HCT116 (cell line): Measurements from ENCODE around the gene KCNRG. TPM values are rescaled to one million over a fixed set of nuclear protein-coding genes. Genes with fewer than 3 reads are reported as not detected.
A peak's percentile ranks its signal among the peaks of the same experiment; 100 is the strongest.

Experiments used
- ATAC-seq: fragments of 200-7000 bp; cut with Tn5 transposase; 2 replicates; pipeline ENCODE4 v1.9.1; 2020; ENCODE audit warnings: mild to moderate bottlenecking, moderate library complexity
- BruUV-seq: library from RNA; stranded (reverse); fragments of 400-500 nt; replicated peaks from 2 replicates; lab custom pipeline; 2021; lab: Mats Ljungman, UMichigan
- CTCF ChIA-PET: fragments of 300-600 bp; sonication (Branson Sonifier 250); formaldehyde crosslinking; loops from one replicate; lab custom pipeline; 2021; ENCODE audit warnings: antibody characterized with exemption; lab: Charles Lee
- POLR2A ChIA-PET: fragments of 300-600, 350-600 bp; sonication (Branson Sonifier 250); formaldehyde crosslinking; loops from one replicate; lab custom pipeline; 2021; ENCODE audit warnings: antibody characterized with exemption; lab: Charles Lee
- RAD21 ChIA-PET, 2 experiments: fragments of 300-600 bp; sonication (Branson Sonifier 250); formaldehyde crosslinking; loops; one replicate each; lab custom pipeline; 2023; ENCODE audit warnings: low total read pairs in 2 of 2; ENCODE audit not compliant: uncharacterized antibody in 2 of 2, unreplicated experiment in 2 of 2, low non-redundant PET in 1 of 2; lab: Charles Lee
- DNase-seq: peaks from one replicate; pipeline ENCODE4 v3.0.0-alpha.2; 2010; ENCODE audit warnings: low read depth, low spot score
- H2AFZ ChIP-seq: fragments of 200-600 bp; shearing (Covaris generic), sonication (generic); 2 replicates; pipeline ENCODE4 v1.6.1; 2017; ENCODE audit warnings: low read depth, mixed run types, mixed read lengths, antibody characterized with exemption, low read length; ENCODE audit not compliant: poor library complexity, severe bottlenecking
- H3K27ac ChIP-seq: 2 replicates; pipeline ENCODE4 v1.5.1; 2012; ENCODE audit warnings: low read depth, low read length
- H3K27me3 ChIP-seq: fragments of 200-600 bp; sonication (generic); 2 replicates; pipeline ENCODE4 v1.6.1; 2016; ENCODE audit warnings: mixed run types, low read length, mixed read lengths; ENCODE audit not compliant: insufficient read depth
- H3K36me3 ChIP-seq, 2 experiments: fragments of 200-500 bp in 1 of 2; fragments of 200-600 bp in 1 of 2; sonication (Bioruptor generic) in 1 of 2; sonication (generic) in 1 of 2; 2 replicates each; pipeline versions ENCODE4 v1.5.1 to v1.6.1; 2014 to 2016; ENCODE audit warnings: low read length in 2 of 2, inconsistent platforms in 1 of 2, mixed read lengths in 1 of 2, mixed run types in 1 of 2; ENCODE audit not compliant: insufficient read depth in 2 of 2, control insufficient read depth in 1 of 2
- H3K4me1 ChIP-seq, 2 experiments: fragments of 200-600 bp in 1 of 2; sonication (generic) in 1 of 2; 2 replicates each; pipeline versions ENCODE4 v1.5.1 to v1.6.1; 2012 to 2017; ENCODE audit warnings: low read length in 2 of 2, inconsistent platforms in 1 of 2, mild to moderate bottlenecking in 1 of 2, mixed read lengths in 1 of 2, mixed run types in 1 of 2, moderate library complexity in 1 of 2; ENCODE audit not compliant: insufficient read depth in 2 of 2, control insufficient read depth in 1 of 2
- H3K4me2 ChIP-seq: fragments of 200-600 bp; sonication (generic); 2 replicates; pipeline ENCODE4 v1.6.1; 2017; ENCODE audit warnings: mixed run types, low read length, mixed read lengths
- H3K4me3 ChIP-seq, 2 experiments: fragments of 200-600 bp in 1 of 2; sonication (generic) in 1 of 2; replicated peaks in 1 of 2; 2 replicates each; pipeline ENCODE4 v1.5.1; 2011 to 2016; ENCODE audit warnings: low read length in 2 of 2, control low read depth in 1 of 2, low read depth in 1 of 2, mild to moderate bottlenecking in 1 of 2, mixed read lengths in 1 of 2, mixed run types in 1 of 2
- H3K79me2 ChIP-seq: fragments of 200-600 bp; sonication (generic); 2 replicates; pipeline ENCODE4 v1.6.1; 2017; ENCODE audit warnings: mild to moderate bottlenecking, mixed run types, low read length, moderate library complexity, mixed read lengths; ENCODE audit not compliant: insufficient read depth
- H3K9ac ChIP-seq: fragments of 200-600 bp; sonication (generic); 2 replicates; pipeline ENCODE4 v1.6.1; 2016; ENCODE audit warnings: low read length, mixed read lengths
- H3K9me2 ChIP-seq: fragments of 200-600 bp; sonication (generic), shearing (Covaris generic); 2 replicates; pipeline ENCODE4 v1.6.1; 2017; ENCODE audit warnings: mixed run types, mild to moderate bottlenecking, moderate library complexity; ENCODE audit not compliant: insufficient read depth
- H3K9me3 ChIP-seq, 2 experiments: fragments of 200-500 bp in 1 of 2; fragments of 200-600 bp in 1 of 2; sonication (Bioruptor generic) in 1 of 2; sonication (generic) in 1 of 2; 2 replicates each; pipeline ENCODE4 v1.6.1; 2014 to 2017; ENCODE audit warnings: low read length in 2 of 2, mixed read lengths in 2 of 2, inconsistent platforms in 1 of 2, low read depth in 1 of 2, mild to moderate bottlenecking in 1 of 2, mixed run types in 1 of 2, moderate library complexity in 1 of 2; ENCODE audit not compliant: control insufficient read depth in 1 of 2, insufficient read depth in 1 of 2
- H4K20me1 ChIP-seq: fragments of 200-600 bp; sonication (generic), shearing (Covaris generic); 2 replicates; pipeline ENCODE4 v1.6.1; 2017; ENCODE audit warnings: mixed run types, mild to moderate bottlenecking, moderate library complexity; ENCODE audit not compliant: insufficient read depth
- ATF3 ChIP-seq: IDR thresholded peaks from 2 replicates; pipeline ENCODE4 v1.6.1; 2012
- CBX3 ChIP-seq: IDR thresholded peaks from 2 replicates; pipeline ENCODE4 v1.6.1; 2012; ENCODE audit warnings: low read depth
- CEBPB ChIP-seq: IDR thresholded peaks from 2 replicates; pipeline ENCODE4 v1.6.1; 2012; ENCODE audit warnings: low read depth
- CTCF ChIP-seq, 3 experiments: fragments of 200-600 bp in 1 of 3; sonication (generic) in 1 of 3; IDR thresholded peaks in 2 of 3; conservative IDR thresholded peaks in 1 of 3; 2 replicates each; pipeline ENCODE4 v1.5.1; 2012 to 2017; ENCODE audit warnings: low read depth in 2 of 3, low read length in 2 of 3, antibody characterized with exemption in 1 of 3, borderline replicate concordance in 1 of 3, control low read depth in 1 of 3, mild to moderate bottlenecking in 1 of 3, mixed read lengths in 1 of 3, mixed run types in 1 of 3, moderate library complexity in 1 of 3; ENCODE audit not compliant: insufficient read depth in 1 of 3
- JUND ChIP-seq: IDR thresholded peaks from 2 replicates; pipeline ENCODE4 v1.6.1; 2012
- RAD21 ChIP-seq: IDR thresholded peaks from 2 replicates; pipeline ENCODE4 v1.6.1; 2012; ENCODE audit warnings: low read depth, mild to moderate bottlenecking
- SIN3A ChIP-seq: IDR thresholded peaks from 2 replicates; pipeline ENCODE4 v1.6.1; 2012; ENCODE audit warnings: low read depth
- SRF ChIP-seq: IDR thresholded peaks from 2 replicates; pipeline ENCODE4 v1.6.1; 2012; ENCODE audit warnings: low read depth
- TCF7L2 ChIP-seq: IDR thresholded peaks from 2 replicates; pipeline ENCODE4 v1.7.0; 2011; ENCODE audit warnings: borderline replicate concordance, inconsistent platforms; ENCODE audit not compliant: insufficient read depth, insufficient read length; ENCODE audit errors: extremely low read depth
- YY1 ChIP-seq: IDR thresholded peaks from 2 replicates; pipeline ENCODE4 v1.6.1; 2011; ENCODE audit warnings: low read length, low read depth, moderate library complexity, mild to moderate bottlenecking; ENCODE audit not compliant: insufficient replicate concordance; ENCODE audit errors: extremely low read depth
- ZFX ChIP-seq: fragments of 450-650 bp; IDR thresholded peaks from 2 replicates; pipeline ENCODE4 v1.6.1; 2017
- ZNF274 ChIP-seq: fragments of 200-500 bp; sonication (Bioruptor generic); IDR thresholded peaks from 2 replicates; pipeline ENCODE4 v1.6.1; 2014; ENCODE audit warnings: mild to moderate bottlenecking, low read depth, low read length, inconsistent platforms
- intact Hi-C: fragments of 100-400 bp; cut with micrococcal nuclease; formaldehyde crosslinking; loops from 2 replicates; pipeline ENCODE4 v1.10.0; 2022
- total RNA-seq: library from RNA; stranded (reverse); gene quantifications from one replicate; pipeline ENCODE4 v1.2.1, GENCODE V29; 2021; ENCODE audit not compliant: unreplicated experiment
- TF ChIP-seq, protein P1 (sequence below): IDR thresholded peaks from 2 replicates; pipeline ENCODE4 v1.6.1; 2011; ENCODE audit warnings: mild to moderate bottlenecking, low read length, moderate library complexity; ENCODE audit not compliant: insufficient replicate concordance; ENCODE audit errors: extremely low read depth

Gene KCNRG
- total RNA-seq, 1 experiment from 2014 or later, result 2.5 TPM

GRCh38 chr13:50011461-50011860, 3.8 kb upstream of the KCNRG start:
- H2AFZ ChIP-seq, result no peak overlapping the region
- no peaks in the 10 kb centered on the region for H3K27me3 ChIP-seq
- intact Hi-C loops, result no loop called here
- ChIA-PET CTCF (interaction anchor here (1.3 kb wide), 1 partner anchor 14 kb away, joined by 5 read pairs; no protein-coding TSS in a partner anchor), RAD21 (interaction anchor here in 1 of 2 experiments (0.6 kb wide), 1 partner anchor 14 kb away, joined by 5 read pairs; the partner anchor contains the start of gene TRIM13), POLR2A (interaction anchor here (1.1 kb wide), 1 partner anchor 14 kb away, joined by 4 read pairs; no protein-coding TSS in a partner anchor)
- no peak for DNase-seq
- no peak for TF ChIP-seq TCF7L2
- TF ChIP-seq ZNF274, result no peak
- TF ChIP-seq SIN3A, result no peak
- TF ChIP-seq RAD21, result no peak
- no peak for TF ChIP-seq YY1
- TF ChIP-seq, protein P1, sequence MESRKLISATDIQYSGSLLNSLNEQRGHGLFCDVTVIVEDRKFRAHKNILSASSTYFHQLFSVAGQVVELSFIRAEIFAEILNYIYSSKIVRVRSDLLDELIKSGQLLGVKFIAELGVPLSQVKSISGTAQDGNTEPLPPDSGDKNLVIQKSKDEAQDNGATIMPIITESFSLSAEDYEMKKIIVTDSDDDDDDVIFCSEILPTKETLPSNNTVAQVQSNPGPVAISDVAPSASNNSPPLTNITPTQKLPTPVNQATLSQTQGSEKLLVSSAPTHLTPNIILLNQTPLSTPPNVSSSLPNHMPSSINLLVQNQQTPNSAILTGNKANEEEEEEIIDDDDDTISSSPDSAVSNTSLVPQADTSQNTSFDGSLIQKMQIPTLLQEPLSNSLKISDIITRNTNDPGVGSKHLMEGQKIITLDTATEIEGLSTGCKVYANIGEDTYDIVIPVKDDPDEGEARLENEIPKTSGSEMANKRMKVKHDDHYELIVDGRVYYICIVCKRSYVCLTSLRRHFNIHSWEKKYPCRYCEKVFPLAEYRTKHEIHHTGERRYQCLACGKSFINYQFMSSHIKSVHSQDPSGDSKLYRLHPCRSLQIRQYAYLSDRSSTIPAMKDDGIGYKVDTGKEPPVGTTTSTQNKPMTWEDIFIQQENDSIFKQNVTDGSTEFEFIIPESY, result no peak
- no peak for TF ChIP-seq SRF
- no peak for TF ChIP-seq CEBPB
- TF ChIP-seq CTCF (IDR thresholded peaks at IDR 0.05 in 2 of 3, conservative IDR thresholded peaks at IDR 0.05 in 1 of 3; ENCODE audit: borderline replicate concordance in 1 of 3, insufficient read depth in 1 of 3, low read depth in 2 of 3, low read length in 2 of 3), result no peak
- TF ChIP-seq CBX3, result no peak
- TF ChIP-seq ZFX, result no peak
- no peak for TF ChIP-seq JUND
- no peak for TF ChIP-seq ATF3
- no peaks in the 10 kb centered on the region for H3K9me2 ChIP-seq
- H3K9ac ChIP-seq, result no peak overlapping the region
- ATAC-seq, result no peak
- no peak overlapping the region for H3K4me2 ChIP-seq
- no peaks in the 10 kb centered on the region for H3K4me1 ChIP-seq
- peaks cover 12% of the 10 kb centered on the region; the same call in 1 of the 2 replicates for H4K20me1 ChIP-seq
- no peaks in the 10 kb centered on the region for H3K9me3 ChIP-seq
- peaks cover 23 to 30% of the 10 kb centered on the region in 2 experiments for H3K36me3 ChIP-seq
- no peak overlapping the region for H3K4me3 ChIP-seq
- no peak overlapping the region for H3K27ac ChIP-seq
- BruUV-seq, result TSS peak; percentile 19
- peaks cover 67% of the 10 kb centered on the region for H3K79me2 ChIP-seq
